Panc1 (cell line): ENCODE measurements around the gene RNF17. TPM values are rescaled to one million over a fixed set of nuclear protein-coding genes. Genes with fewer than 3 reads are reported as not detected.

ENCODE experiments used
- ATAC-seq: fragments of 200-7000 bp; cut with Tn5 transposase; 2 replicates; pipeline ENCODE4 v1.9.1; 2020; ENCODE audit warnings: mild to moderate bottlenecking, moderate library complexity
- BruUV-seq: library from RNA; stranded (reverse); fragments of 400-500 nt; replicated peaks from 2 replicates; lab custom pipeline; 2021; lab: Mats Ljungman, UMichigan
- CTCF ChIA-PET: fragments of 300-600 bp; sonication (Branson Sonifier 250); formaldehyde crosslinking; loops from one replicate; lab custom pipeline; 2022; ENCODE audit warnings: antibody characterized with exemption; lab: Charles Lee
- POLR2A ChIA-PET: fragments of 300-600 bp; sonication (Branson Sonifier 250); formaldehyde crosslinking; loops from one replicate; lab custom pipeline; 2022; ENCODE audit warnings: antibody characterized with exemption; lab: Charles Lee
- DNase-seq: peaks from one replicate; pipeline ENCODE4 v3.0.0-alpha.2; 2010; ENCODE audit warnings: low read depth, low spot score
- H3K27ac ChIP-seq: 2 replicates; pipeline ENCODE4 v1.5.1; 2011; ENCODE audit warnings: mild to moderate bottlenecking, low read length, inconsistent platforms
- H3K27me3 ChIP-seq: fragments of 200-500 bp; sonication (Bioruptor generic); 2 replicates; pipeline ENCODE4 v1.6.0; 2014; ENCODE audit warnings: low read length, inconsistent platforms; ENCODE audit not compliant: control insufficient read depth, insufficient read depth
- H3K36me3 ChIP-seq: fragments of 200-500 bp; sonication (Bioruptor generic); 2 replicates; pipeline ENCODE4 v1.5.1; 2014; ENCODE audit warnings: inconsistent platforms, mild to moderate bottlenecking, low read length, moderate library complexity; ENCODE audit not compliant: control insufficient read depth, insufficient read depth
- H3K4me1 ChIP-seq: 2 replicates; pipeline ENCODE4 v1.5.1; 2011; ENCODE audit warnings: inconsistent platforms, mild to moderate bottlenecking, low read length, moderate library complexity; ENCODE audit not compliant: control insufficient read depth, insufficient read depth
- H3K4me3 ChIP-seq, 2 experiments: 2 replicates each; pipeline ENCODE4 v1.5.1; 2011 to 2012; ENCODE audit warnings: low read depth in 2 of 2, low read length in 2 of 2, mild to moderate bottlenecking in 2 of 2, inconsistent platforms in 1 of 2, moderate library complexity in 1 of 2
- H3K9me3 ChIP-seq: fragments of 200-500 bp; sonication (Bioruptor generic); 2 replicates; pipeline ENCODE4 v1.5.1; 2014; ENCODE audit warnings: low read depth, mild to moderate bottlenecking, inconsistent platforms, low read length, moderate library complexity; ENCODE audit not compliant: control insufficient read depth, insufficient read depth
- POLR2AphosphoS5 ChIP-seq: IDR thresholded peaks from 2 replicates; pipeline ENCODE4 v1.6.1; 2012; ENCODE audit warnings: mild to moderate bottlenecking, low read depth, low read length, moderate library complexity
- SIN3A ChIP-seq: IDR thresholded peaks from 2 replicates; pipeline ENCODE4 v1.6.1; 2012; ENCODE audit warnings: low read depth, mild to moderate bottlenecking, low read length, moderate library complexity, borderline replicate concordance; ENCODE audit not compliant: insufficient read depth
- TCF7L2 ChIP-seq: IDR thresholded peaks from 2 replicates; pipeline ENCODE4 v1.6.1; 2011; ENCODE audit warnings: mild to moderate bottlenecking, low read depth, low read length, inconsistent platforms
- in situ Hi-C: cut with HindIII; loops from 2 replicates; pipeline ENCODE4 v1.10.0; 2016; ENCODE audit warnings: low sequenced_read_pairs, low pct_unique_long_range_greater_than_20kb
- intact Hi-C: fragments of 100-400 bp; cut with micrococcal nuclease; formaldehyde crosslinking; loops from one replicate; pipeline ENCODE4 v1.10.0; 2022; ENCODE audit not compliant: unreplicated experiment
- total RNA-seq: library from RNA; stranded (reverse); gene quantifications from one replicate; pipeline ENCODE4 v1.2.1, GENCODE V29; 2021; ENCODE audit not compliant: unreplicated experiment
- TF ChIP-seq, protein P1 (sequence below): fragments of 450-650 bp; IDR thresholded peaks from 2 replicates; pipeline ENCODE4 v1.5.1; 2017; ENCODE audit warnings: mild to moderate bottlenecking
- TF ChIP-seq, protein P2 (sequence below), 2 experiments: IDR thresholded peaks; 2 replicates each; pipeline ENCODE4 v1.6.1; 2011 to 2012; ENCODE audit warnings: low read depth in 2 of 2, control low read depth in 1 of 2, low read length in 1 of 2, mild to moderate bottlenecking in 1 of 2, moderate library complexity in 1 of 2; ENCODE audit not compliant: insufficient read depth in 1 of 2

Gene RNF17
- total RNA-seq, 1 experiment from 2014 or later = not detected

DNA sequence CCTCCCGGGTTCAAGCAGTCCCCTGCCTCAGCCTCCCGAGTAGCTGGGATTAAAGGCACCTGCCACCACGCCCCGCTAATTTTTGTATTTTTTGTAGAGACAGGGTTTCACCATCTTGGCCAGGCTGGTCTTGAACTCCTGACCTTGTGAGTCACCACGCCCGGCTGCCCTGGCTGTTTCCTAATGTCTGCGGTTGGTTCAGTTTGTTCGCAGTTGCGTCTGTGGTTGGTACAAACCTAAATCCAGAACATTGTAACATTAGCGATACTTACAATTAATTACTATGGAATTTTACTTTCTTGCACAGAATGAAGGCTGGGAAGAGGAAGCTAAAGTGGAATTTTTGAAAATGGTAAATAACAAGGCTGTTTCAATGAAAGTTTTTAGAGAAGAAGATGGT lies 38.1 kb downstream of the RNF17 start:
- H3K4me3 ChIP-seq = no peak overlapping the region
- in situ Hi-C loops (no loop called here), intact Hi-C loops (no loop called here)
- ATAC-seq (no peak), DNase-seq (no peak)
- no peaks in the 10 kb centered on the region for H3K36me3 ChIP-seq
- BruUV-seq = no TSS peak
- TF ChIP-seq, protein P1, sequence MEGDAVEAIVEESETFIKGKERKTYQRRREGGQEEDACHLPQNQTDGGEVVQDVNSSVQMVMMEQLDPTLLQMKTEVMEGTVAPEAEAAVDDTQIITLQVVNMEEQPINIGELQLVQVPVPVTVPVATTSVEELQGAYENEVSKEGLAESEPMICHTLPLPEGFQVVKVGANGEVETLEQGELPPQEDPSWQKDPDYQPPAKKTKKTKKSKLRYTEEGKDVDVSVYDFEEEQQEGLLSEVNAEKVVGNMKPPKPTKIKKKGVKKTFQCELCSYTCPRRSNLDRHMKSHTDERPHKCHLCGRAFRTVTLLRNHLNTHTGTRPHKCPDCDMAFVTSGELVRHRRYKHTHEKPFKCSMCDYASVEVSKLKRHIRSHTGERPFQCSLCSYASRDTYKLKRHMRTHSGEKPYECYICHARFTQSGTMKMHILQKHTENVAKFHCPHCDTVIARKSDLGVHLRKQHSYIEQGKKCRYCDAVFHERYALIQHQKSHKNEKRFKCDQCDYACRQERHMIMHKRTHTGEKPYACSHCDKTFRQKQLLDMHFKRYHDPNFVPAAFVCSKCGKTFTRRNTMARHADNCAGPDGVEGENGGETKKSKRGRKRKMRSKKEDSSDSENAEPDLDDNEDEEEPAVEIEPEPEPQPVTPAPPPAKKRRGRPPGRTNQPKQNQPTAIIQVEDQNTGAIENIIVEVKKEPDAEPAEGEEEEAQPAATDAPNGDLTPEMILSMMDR = no peak
- TF ChIP-seq, protein P2, sequence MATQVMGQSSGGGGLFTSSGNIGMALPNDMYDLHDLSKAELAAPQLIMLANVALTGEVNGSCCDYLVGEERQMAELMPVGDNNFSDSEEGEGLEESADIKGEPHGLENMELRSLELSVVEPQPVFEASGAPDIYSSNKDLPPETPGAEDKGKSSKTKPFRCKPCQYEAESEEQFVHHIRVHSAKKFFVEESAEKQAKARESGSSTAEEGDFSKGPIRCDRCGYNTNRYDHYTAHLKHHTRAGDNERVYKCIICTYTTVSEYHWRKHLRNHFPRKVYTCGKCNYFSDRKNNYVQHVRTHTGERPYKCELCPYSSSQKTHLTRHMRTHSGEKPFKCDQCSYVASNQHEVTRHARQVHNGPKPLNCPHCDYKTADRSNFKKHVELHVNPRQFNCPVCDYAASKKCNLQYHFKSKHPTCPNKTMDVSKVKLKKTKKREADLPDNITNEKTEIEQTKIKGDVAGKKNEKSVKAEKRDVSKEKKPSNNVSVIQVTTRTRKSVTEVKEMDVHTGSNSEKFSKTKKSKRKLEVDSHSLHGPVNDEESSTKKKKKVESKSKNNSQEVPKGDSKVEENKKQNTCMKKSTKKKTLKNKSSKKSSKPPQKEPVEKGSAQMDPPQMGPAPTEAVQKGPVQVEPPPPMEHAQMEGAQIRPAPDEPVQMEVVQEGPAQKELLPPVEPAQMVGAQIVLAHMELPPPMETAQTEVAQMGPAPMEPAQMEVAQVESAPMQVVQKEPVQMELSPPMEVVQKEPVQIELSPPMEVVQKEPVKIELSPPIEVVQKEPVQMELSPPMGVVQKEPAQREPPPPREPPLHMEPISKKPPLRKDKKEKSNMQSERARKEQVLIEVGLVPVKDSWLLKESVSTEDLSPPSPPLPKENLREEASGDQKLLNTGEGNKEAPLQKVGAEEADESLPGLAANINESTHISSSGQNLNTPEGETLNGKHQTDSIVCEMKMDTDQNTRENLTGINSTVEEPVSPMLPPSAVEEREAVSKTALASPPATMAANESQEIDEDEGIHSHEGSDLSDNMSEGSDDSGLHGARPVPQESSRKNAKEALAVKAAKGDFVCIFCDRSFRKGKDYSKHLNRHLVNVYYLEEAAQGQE (IDR thresholded peaks at IDR 0.05; ENCODE audit: insufficient read depth in 1 of 2, low read depth in 2 of 2, low read length in 1 of 2) = no peak
- TF ChIP-seq POLR2AphosphoS5 (no peak), SIN3A (no peak), TCF7L2 (no peak)
- H3K4me1 ChIP-seq = no peaks in the 10 kb centered on the region
- no peak overlapping the region for H3K27ac ChIP-seq
- ChIA-PET POLR2A (no interaction called here), CTCF (no interaction called here)
- no peaks in the 10 kb centered on the region for H3K9me3 ChIP-seq
- H3K27me3 ChIP-seq = no peaks in the 10 kb centered on the region; the same call in 1 of the 2 replicates

DNA sequence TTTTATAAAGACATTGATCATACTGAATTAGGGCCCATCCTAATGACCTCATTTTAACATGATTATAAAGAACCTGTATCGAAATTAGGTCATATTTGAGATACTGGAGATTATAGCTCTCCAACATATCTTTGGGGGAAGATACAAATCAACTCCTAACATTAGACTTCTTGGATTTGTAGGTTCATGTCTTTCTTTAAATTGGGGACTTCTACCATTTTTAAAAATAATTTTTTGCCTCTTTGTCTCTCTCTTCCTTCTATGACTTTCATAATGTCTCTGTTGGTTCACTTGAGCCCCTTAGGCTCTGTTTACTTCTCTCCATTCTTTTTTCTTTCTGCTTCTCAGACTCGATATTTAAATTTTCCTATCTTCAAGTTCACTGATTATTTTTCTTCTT lies 57.2 kb downstream of the RNF17 start:
- intact Hi-C loops = no loop called here
- ATAC-seq = no peak
- no peak for DNase-seq
- Histone ChIP-seq H3K27ac (no peak overlapping the region), H3K4me3 (no peak overlapping the region), H3K4me1 (no peaks in the 10 kb centered on the region), H3K36me3 (no peaks in the 10 kb centered on the region), H3K9me3 (no peaks in the 10 kb centered on the region), H3K27me3 (peaks cover 3% of the 10 kb centered on the region; the same call in 1 of the 2 replicates)
- ChIA-PET POLR2A (no interaction called here), CTCF (no interaction called here)
- BruUV-seq = no TSS peak
- TF ChIP-seq, protein P2 (IDR thresholded peaks at IDR 0.05; ENCODE audit: insufficient read depth in 1 of 2, low read depth in 2 of 2, low read length in 1 of 2) = no peak
- TF ChIP-seq TCF7L2 (no peak), SIN3A (no peak), POLR2AphosphoS5 (no peak)
- TF ChIP-seq, protein P1 = no peak
- in situ Hi-C loops = no loop called here
